Uterus (tissue), 4 donors: ENCODE results near the gene TMEM37. TPM values are rescaled to one million over a fixed set of nuclear protein-coding genes. Genes with fewer than 3 reads are reported as not detected.

Experiments
- DNase-seq, 2 donors: peaks; one replicate each; pipeline ENCODE4 v3.0.0-alpha.2; 2019 to 2020
- H3K27ac ChIP-seq, 2 donors: fragments of 200-600 bp; sonication (generic); 1 replicate in 1 of 2; 2 replicates in 1 of 2; pipeline ENCODE4 v1.5.1; 2016 to 2018
- H3K27me3 ChIP-seq, 2 donors: fragments of 200-600 bp; sonication (generic); one replicate each; pipeline ENCODE4 v1.5.1; 2018 to 2019; ENCODE audit warnings: control low read depth in 1 of 2
- H3K36me3 ChIP-seq, 2 donors: fragments of 200-600 bp; sonication (generic); one replicate each; pipeline ENCODE4 v1.5.1; 2019; ENCODE audit warnings: control low read depth in 1 of 2
- H3K4me1 ChIP-seq, 2 donors: fragments of 200-600 bp; sonication (generic); one replicate each; pipeline ENCODE4 v1.5.1; 2018 to 2019; ENCODE audit warnings: control low read depth in 1 of 2
- H3K4me3 ChIP-seq, 2 donors: fragments of 200-600 bp; sonication (generic); 1 replicate in 1 of 2; 2 replicates in 1 of 2; pipeline ENCODE4 v1.5.1; 2018 to 2019; ENCODE audit warnings: mild to moderate bottlenecking in 1 of 2
- H3K9me3 ChIP-seq, 2 donors: fragments of 200-600 bp; sonication (generic); one replicate each; pipeline ENCODE4 v1.5.1; 2019; ENCODE audit warnings: control low read depth in 1 of 2
- CTCF ChIP-seq, 4 experiments: fragments of 200-600 bp in 2 of 4; fragments of 450-650 bp in 2 of 4; sonication (generic) in 2 of 4; IDR thresholded peaks; one replicate each; pipeline ENCODE4 v1.5.1; 2016 to 2019; ENCODE audit warnings: antibody characterized with exemption in 4 of 4, mild to moderate bottlenecking in 2 of 4, moderate library complexity in 1 of 4
- POLR2A ChIP-seq, 2 donors: fragments of 450-650 bp; IDR thresholded peaks; one replicate each; pipeline ENCODE4 v1.6.1; 2016; ENCODE audit warnings: antibody characterized with exemption in 2 of 2, mild to moderate bottlenecking in 1 of 2, moderate library complexity in 1 of 2
- intact Hi-C: fragments of 100-400 bp; cut with DNase I; formaldehyde crosslinking; loops from one replicate; pipeline ENCODE4 v1.15.1; 2023; ENCODE audit warnings: low total_unique reads
- total RNA-seq, 4 donors: library from RNA; depleted of rRNA in 3 of 4; stranded (reverse); fragments of >200 nt in 3 of 4; gene quantifications; one replicate each; pipeline versions ENCODE4 v1.1.0 to v1.2.4, GENCODE V29; 2014 to 2023
- donor health status: DM: yes; HTN: yes; CAD: no.

Gene TMEM37
- total RNA-seq, 4 donors from 2014 or later, result 1.2 to 5.4 (median 3.7) TPM; not detected in 1

- H3K9me3 ChIP-seq, result no peaks in the 10 kb centered on the region
- H3K36me3 ChIP-seq, result no peaks in the 10 kb centered on the region
- H3K27ac ChIP-seq, result no peak overlapping the region
- intact Hi-C loops, result no loop called here
- TF ChIP-seq POLR2A (IDR thresholded peaks at IDR 0.05) (no peak), CTCF (IDR thresholded peaks at IDR 0.05) (no peak)
- no peaks in the 10 kb centered on the region for H3K4me1 ChIP-seq
- no peak for DNase-seq
- no peaks in the 10 kb centered on the region for H3K27me3 ChIP-seq
- no peak overlapping the region for H3K4me3 ChIP-seq
Measured at GRCh38 chr2:119408221-119408619, 23.4 kb upstream of the TMEM37 start.

- TF ChIP-seq CTCF (IDR thresholded peaks at IDR 0.05) (no peak), POLR2A (IDR thresholded peaks at IDR 0.05) (no peak)
Measured at GRCh38 chr2:119409506-119409905, 22.1 kb upstream of the TMEM37 start.

DNA sequence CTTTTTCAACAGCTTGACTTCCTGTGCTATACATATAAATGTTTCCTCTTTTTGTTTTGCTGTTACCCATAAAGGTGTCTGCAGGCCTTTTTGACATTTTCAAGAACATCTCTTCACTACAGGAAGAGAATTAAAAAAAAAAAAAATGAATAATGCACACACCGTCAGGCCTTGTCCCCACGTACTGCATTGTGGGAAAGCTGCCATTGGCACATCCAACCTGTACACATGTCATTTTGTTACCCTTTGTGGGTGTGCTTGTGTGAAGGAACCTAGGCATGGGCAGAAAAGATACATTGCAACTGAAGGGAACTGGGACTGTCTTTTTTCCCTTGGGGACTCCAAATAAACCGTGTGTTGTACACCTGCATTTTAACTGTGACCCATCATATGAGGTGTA is 16.8 kb upstream of the TMEM37 start:
- Histone ChIP-seq H3K27ac (no peak overlapping the region), H3K4me1 (no peaks in the 10 kb centered on the region), H3K4me3 (no peak overlapping the region), H3K9me3 (no peaks in the 10 kb centered on the region), H3K36me3 (no peaks in the 10 kb centered on the region), H3K27me3 (no peaks in the 10 kb centered on the region)
- TF ChIP-seq POLR2A (IDR thresholded peaks at IDR 0.05), result no peak
- TF ChIP-seq CTCF (IDR thresholded peaks at IDR 0.05), result no peak
- intact Hi-C loops, result no loop called here
- DNase-seq, result no peak

More at GRCh38 chr2:119409506-119409905, 22.1 kb upstream of the TMEM37 start:
- Histone ChIP-seq H3K27me3 (no peaks in the 10 kb centered on the region), H3K27ac (no peak overlapping the region), H3K4me3 (no peak overlapping the region), H3K4me1 (no peaks in the 10 kb centered on the region), H3K9me3 (no peaks in the 10 kb centered on the region), H3K36me3 (no peaks in the 10 kb centered on the region)
- intact Hi-C loops, result no loop called here
- no peak for DNase-seq

- Histone ChIP-seq H3K4me1 (no peaks in the 10 kb centered on the region), H3K27me3 (no peaks in the 10 kb centered on the region), H3K9me3 (no peaks in the 10 kb centered on the region), H3K27ac (no peak overlapping the region), H3K36me3 (no peaks in the 10 kb centered on the region), H3K4me3 (no peak overlapping the region)
- no peak for TF ChIP-seq POLR2A (IDR thresholded peaks at IDR 0.05)
- no peak for TF ChIP-seq CTCF (IDR thresholded peaks at IDR 0.05)
- DNase-seq, result no peak
- intact Hi-C loops, result no loop called here
Measured at GRCh38 chr2:119415630-119416029, 16.0 kb upstream of the TMEM37 start.

DNA sequence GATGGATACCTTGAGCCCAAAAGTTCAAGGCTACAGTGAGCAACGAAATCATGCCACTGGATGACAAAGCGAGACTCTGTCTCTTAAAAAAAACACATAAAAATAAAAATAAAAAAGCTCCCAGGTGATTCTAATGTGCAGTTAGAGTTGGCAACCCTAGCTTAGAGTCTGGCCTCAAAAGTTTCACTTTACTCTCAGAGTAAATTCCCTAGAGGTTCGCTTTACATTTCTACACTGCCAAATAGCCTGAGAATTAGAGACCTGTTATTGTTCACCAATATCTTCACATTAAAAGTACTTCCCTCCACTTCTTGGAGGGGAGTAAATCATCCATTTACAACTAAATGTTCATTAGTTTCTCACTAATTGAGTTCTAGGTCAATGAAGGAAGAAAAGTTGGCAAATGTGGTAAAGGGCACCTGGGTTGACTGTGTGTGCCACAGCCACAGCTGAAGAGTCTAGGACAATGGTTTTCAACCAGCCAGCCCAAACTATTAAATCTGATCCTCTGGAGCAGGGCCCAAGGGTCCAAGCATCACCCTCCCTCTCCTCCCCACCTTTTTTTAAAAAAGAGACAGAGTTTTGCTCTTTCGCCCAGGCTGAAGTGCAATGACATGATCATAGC is 15.2 kb upstream of the TMEM37 start:
- Histone ChIP-seq H3K4me1 (no peaks in the 10 kb centered on the region), H3K4me3 (no peak overlapping the region), H3K36me3 (no peaks in the 10 kb centered on the region), H3K27ac (no peak overlapping the region), H3K27me3 (no peaks in the 10 kb centered on the region), H3K9me3 (no peaks in the 10 kb centered on the region)
- no peak for DNase-seq
- intact Hi-C loops, result no loop called here
- TF ChIP-seq CTCF (IDR thresholded peaks at IDR 0.05), result no peak
- TF ChIP-seq POLR2A (IDR thresholded peaks at IDR 0.05), result no peak
